Thyroid gland (tissue), 4 donors: Measurements from ENCODE around the gene QKI. TPM values are rescaled to one million over a fixed set of nuclear protein-coding genes. Genes with fewer than 3 reads are reported as not detected.
A peak's percentile ranks its signal among the peaks of the same experiment; 100 is the strongest.

Source experiments
- DNase-seq, 2 donors: peaks; one replicate each; pipeline ENCODE4 v3.0.0-alpha.2; 2019
- H3K27ac ChIP-seq, 3 donors: fragments of 200-600 bp; sonication (generic); 1 replicate in 2 of 3; 2 replicates in 1 of 3; pipeline ENCODE4 v1.5.1; 2016 to 2019; ENCODE audit warnings: mild to moderate bottlenecking in 1 of 3, moderate library complexity in 1 of 3
- H3K27me3 ChIP-seq: fragments of 200-600 bp; sonication (generic); one replicate; pipeline ENCODE4 v1.5.1; 2019
- H3K36me3 ChIP-seq, 2 donors: fragments of 200-600 bp; sonication (generic); one replicate each; pipeline ENCODE4 v1.5.1; 2016 to 2019
- H3K4me1 ChIP-seq, 2 donors: fragments of 200-600 bp; sonication (generic); one replicate each; pipeline ENCODE4 v1.5.1; 2017 to 2019
- H3K4me3 ChIP-seq, 3 donors: fragments of 200-600 bp; sonication (generic); replicated peaks in 1 of 3; 1 replicate in 2 of 3; 2 replicates in 1 of 3; pipeline ENCODE4 v1.5.1; 2016; ENCODE audit warnings: mild to moderate bottlenecking in 1 of 3
- H3K9me3 ChIP-seq: fragments of 200-600 bp; sonication (generic); one replicate; pipeline ENCODE4 v1.5.1; 2017
- POLR2A ChIP-seq, 2 donors: fragments of 450-650 bp; IDR thresholded peaks; one replicate each; pipeline ENCODE4 v1.6.1; 2017; ENCODE audit warnings: antibody characterized with exemption in 2 of 2, mild to moderate bottlenecking in 2 of 2, moderate library complexity in 1 of 2
- WGBS, 2 donors: methylation state at CpG; one replicate each; pipeline ENCODE4 v1.1.5; 2017; 5-methylcytosine and 5-hydroxymethylcytosine counted together
- intact Hi-C: fragments of 100-400 bp; cut with DNase I; formaldehyde crosslinking; loops from one replicate; pipeline ENCODE4 v1.15.1; 2023
- total RNA-seq, 4 donors: library from RNA; depleted of rRNA; stranded (reverse); fragments of >200 nt; gene quantifications; one replicate each; pipeline ENCODE4 v1.2.3, GENCODE V29; 2016
- TF ChIP-seq, protein P1 (sequence below), 6 experiments: fragments of 200-600 bp in 3 of 6; fragments of 450-650 bp in 3 of 6; sonication (generic) in 3 of 6; IDR thresholded peaks; one replicate each; pipeline ENCODE4 v1.5.1; 2016 to 2019; ENCODE audit warnings: antibody characterized with exemption in 6 of 6, mild to moderate bottlenecking in 2 of 6, inconsistent platforms in 1 of 6, moderate library complexity in 1 of 6

QKI gene
- total RNA-seq, 4 donors from 2014 or later, result 90.3 to 134 (median 101) TPM

DNA sequence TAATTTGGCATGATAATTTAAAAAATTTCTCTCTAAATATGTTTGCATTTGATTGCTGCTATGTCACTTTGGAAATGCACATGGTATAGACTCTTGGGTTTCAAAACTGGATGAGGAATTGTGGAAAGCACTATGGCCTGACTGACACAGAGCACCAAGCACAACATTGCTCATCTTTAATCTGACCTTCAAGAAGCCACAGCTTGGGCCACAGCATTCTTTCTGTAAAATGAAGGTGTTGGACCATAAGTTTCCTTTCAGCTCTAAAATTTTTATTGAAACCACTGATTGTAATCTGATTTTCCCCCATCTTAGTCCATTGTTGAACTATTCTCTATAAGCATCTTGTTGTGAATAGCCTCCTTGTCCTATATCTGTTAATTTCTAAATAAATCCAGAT lies 41.0 kb downstream of the QKI start:
- Histone ChIP-seq H3K36me3 (no peaks in the 10 kb centered on the region), H3K27me3 (no peaks in the 10 kb centered on the region), H3K9me3 (no peaks in the 10 kb centered on the region), H3K4me3 (no peak overlapping the region), H3K27ac (no peak overlapping the region), H3K4me1 (peaks cover 19 to 32% of the 10 kb centered on the region in 2 donors)
- intact Hi-C loops, result no loop called here
- no peak for TF ChIP-seq POLR2A (IDR thresholded peaks at IDR 0.05)
- TF ChIP-seq, protein P1, sequence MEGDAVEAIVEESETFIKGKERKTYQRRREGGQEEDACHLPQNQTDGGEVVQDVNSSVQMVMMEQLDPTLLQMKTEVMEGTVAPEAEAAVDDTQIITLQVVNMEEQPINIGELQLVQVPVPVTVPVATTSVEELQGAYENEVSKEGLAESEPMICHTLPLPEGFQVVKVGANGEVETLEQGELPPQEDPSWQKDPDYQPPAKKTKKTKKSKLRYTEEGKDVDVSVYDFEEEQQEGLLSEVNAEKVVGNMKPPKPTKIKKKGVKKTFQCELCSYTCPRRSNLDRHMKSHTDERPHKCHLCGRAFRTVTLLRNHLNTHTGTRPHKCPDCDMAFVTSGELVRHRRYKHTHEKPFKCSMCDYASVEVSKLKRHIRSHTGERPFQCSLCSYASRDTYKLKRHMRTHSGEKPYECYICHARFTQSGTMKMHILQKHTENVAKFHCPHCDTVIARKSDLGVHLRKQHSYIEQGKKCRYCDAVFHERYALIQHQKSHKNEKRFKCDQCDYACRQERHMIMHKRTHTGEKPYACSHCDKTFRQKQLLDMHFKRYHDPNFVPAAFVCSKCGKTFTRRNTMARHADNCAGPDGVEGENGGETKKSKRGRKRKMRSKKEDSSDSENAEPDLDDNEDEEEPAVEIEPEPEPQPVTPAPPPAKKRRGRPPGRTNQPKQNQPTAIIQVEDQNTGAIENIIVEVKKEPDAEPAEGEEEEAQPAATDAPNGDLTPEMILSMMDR (IDR thresholded peaks at IDR 0.05), result no peak
- DNase-seq, result no peak

DNA sequence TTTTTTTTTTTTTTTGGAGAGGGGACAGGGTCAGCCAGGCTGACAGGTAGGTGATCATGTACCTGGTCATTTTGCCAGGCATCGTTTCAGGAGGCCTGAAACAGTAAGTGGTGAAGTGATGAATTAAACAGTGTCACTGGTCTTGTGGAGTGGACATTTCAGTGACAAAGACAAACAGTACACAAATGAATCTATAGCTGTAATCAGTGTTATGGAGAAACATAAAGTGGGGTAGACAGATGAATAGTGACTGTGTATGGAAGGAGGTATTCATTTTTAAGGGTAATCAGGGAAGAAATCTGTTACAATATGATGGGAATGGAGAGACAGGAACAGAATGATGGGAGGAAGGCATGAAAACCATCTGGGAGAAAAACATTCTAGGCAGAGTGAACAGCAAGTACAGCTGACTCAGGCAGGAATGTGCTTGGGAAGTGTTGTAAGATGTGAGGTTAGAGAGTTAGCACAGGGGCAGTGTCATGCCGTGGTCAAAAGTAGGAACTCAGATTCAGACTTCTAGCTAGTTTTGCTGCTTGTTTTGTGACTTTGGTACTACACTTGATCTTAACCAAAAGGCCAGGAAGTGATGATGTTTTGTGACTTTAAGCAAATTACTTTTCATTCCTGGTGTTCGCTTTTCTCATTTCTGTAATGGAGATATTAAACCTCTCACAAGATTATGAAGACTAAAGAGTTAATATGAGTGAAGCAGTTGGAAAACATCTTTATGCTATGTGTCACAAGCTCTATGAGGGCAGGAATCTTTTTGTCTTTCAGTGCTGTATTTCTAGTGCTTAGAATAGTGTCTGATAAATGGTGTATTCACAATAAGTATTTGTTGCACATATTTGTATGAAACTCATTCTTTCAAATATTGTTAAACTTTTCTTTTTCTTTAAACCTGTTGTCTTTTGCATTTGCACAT lies 43.4 kb downstream of the QKI start:
- Histone ChIP-seq H3K36me3 (no peaks in the 10 kb centered on the region), H3K4me3 (no peak overlapping the region), H3K27me3 (no peaks in the 10 kb centered on the region), H3K4me1 (peaks cover 19 to 32% of the 10 kb centered on the region in 2 donors), H3K27ac (no peak overlapping the region), H3K9me3 (no peaks in the 10 kb centered on the region)
- no peak for DNase-seq
- WGBS, 2 donors, result 84 to 88% methylated on average over 3 of the region's 3 CpGs
- intact Hi-C loops, result no loop called here
- TF ChIP-seq, protein P1 (IDR thresholded peaks at IDR 0.05), result no peak

DNA sequence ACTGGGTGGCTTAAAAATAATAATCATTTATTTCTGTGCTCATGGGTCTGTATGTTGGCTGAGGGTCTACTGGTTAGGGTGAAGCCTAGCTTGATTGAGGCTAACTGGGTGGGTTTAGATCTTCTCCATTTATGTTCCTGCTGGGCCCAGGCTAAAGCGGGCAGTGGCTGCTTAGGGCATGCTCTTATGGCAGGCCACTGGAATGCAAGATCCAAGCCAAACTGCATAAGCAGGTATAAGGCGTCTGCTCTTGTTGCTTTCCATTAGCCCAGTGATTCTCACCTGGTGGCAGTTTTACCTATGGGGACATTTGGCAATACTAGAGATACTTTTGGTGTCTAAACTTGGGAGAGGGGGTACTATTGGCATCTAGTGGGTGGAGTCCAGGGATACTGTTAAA lies 44.5 kb downstream of the QKI start:
- Histone ChIP-seq H3K36me3 (no peaks in the 10 kb centered on the region), H3K4me3 (no peak overlapping the region), H3K4me1 (peaks cover 19 to 32% of the 10 kb centered on the region in 2 donors), H3K27me3 (no peaks in the 10 kb centered on the region), H3K9me3 (no peaks in the 10 kb centered on the region), H3K27ac (no peak overlapping the region)
- TF ChIP-seq, protein P1 (IDR thresholded peaks at IDR 0.05), result no peak
- TF ChIP-seq POLR2A (IDR thresholded peaks at IDR 0.05), result no peak
- DNase-seq, result no peak
- 93 to 96% methylated on average over 2 of the region's 2 CpGs for WGBS, 2 donors
- intact Hi-C loops, result no loop called here

DNA sequence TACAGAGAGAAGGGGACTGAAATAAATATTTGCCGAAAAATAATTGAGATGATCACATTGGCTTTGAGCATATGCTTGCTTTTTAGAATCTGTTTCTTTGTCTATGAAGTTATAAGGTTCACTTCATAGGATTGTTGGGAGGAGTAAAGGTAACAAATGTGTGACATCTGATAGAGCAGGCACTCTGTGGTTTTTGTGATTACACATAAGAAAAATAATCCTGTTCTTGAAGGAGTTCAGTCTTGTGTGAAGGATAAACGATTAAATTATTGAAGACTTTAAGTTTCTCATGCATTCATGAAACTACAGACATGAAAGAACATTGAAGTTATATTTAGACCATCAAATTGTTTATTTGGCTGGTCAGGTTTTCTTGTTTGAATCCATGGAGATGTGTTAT lies 45.0 kb downstream of the QKI start:
- TF ChIP-seq POLR2A (IDR thresholded peaks at IDR 0.05), result no peak
- Histone ChIP-seq H3K27ac (no peak overlapping the region), H3K4me3 (no peak overlapping the region), H3K27me3 (no peaks in the 10 kb centered on the region), H3K9me3 (no peaks in the 10 kb centered on the region), H3K4me1 (peaks cover 19 to 32% of the 10 kb centered on the region in 2 donors), H3K36me3 (no peaks in the 10 kb centered on the region)
- no peak for DNase-seq
- WGBS, 2 donors, result 61 to 62% methylated on average over 2 of the region's 2 CpGs
- intact Hi-C loops, result no loop called here

DNA sequence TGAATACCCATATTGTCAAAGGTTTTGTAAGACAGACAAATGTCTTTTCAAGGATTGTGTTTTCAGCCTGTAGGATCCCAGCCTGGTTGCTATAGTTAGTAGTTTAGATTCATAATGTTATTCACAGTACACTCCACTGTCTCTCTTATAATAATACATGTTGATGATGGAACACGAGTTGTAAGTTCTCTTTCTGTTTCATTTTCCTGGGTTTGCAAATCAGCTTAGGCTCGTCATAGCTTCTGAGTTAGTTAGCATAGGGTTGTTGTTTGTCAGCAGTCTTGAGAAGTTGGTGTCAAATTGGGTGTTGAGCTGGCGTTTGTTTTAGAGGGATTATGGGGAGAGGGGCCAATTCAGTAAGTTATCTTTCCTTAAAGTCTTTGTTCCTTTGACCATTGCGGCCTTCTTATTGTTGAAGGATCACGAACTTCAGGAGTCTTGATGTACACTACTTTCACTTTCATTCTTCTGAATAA lies 45.8 kb downstream of the QKI start:
- H3K9me3 ChIP-seq, result no peaks in the 10 kb centered on the region
- H3K27me3 ChIP-seq, result no peaks in the 10 kb centered on the region
- TF ChIP-seq, protein P1 (IDR thresholded peaks at IDR 0.05), result no peak
- no peak for TF ChIP-seq POLR2A (IDR thresholded peaks at IDR 0.05)
- peaks cover 19 to 32% of the 10 kb centered on the region in 2 donors for H3K4me1 ChIP-seq
- H3K4me3 ChIP-seq, result no peak overlapping the region
- 61 to 68% methylated on average over 5 of the region's 5 CpGs for WGBS, 2 donors
- intact Hi-C loops, result no loop called here
- no peaks in the 10 kb centered on the region for H3K36me3 ChIP-seq
- peak overlapping the region in 1 of 3 donors; percentile 3 for H3K27ac ChIP-seq
- no peak for DNase-seq
